WTC11 (cell line): Measurements from ENCODE around the gene ATP2B2. TPM values are rescaled to one million over a fixed set of nuclear protein-coding genes. Genes with fewer than 3 reads are reported as not detected.

Experiments
- ATAC-seq: fragments of 200-7000 bp; cut with Tn5 transposase; 2 replicates; pipeline ENCODE4 v1.10.0; 2021; ENCODE audit warnings: mild to moderate bottlenecking, moderate library complexity
- CTCF ChIA-PET: fragments of 300-600 bp; sonication (Branson Sonifier 250); formaldehyde crosslinking; loops from one replicate; lab custom pipeline; 2021; ENCODE audit warnings: antibody characterized with exemption; lab: Charles Lee
- POLR2A ChIA-PET: fragments of 350-600 bp; sonication (Branson Sonifier 250); formaldehyde crosslinking; loops from one replicate; lab custom pipeline; 2021; ENCODE audit warnings: antibody characterized with exemption; lab: Charles Lee
- DNase-seq: peaks from one replicate; pipeline ENCODE4 v3.0.0; 2021; ENCODE audit warnings: low spot score
- H3K27ac Mint-ChIP-seq: 2 replicates; pipeline ENCODE4 v1.8.0; 2021; ENCODE audit warnings: mixed read lengths
- H3K27me3 Mint-ChIP-seq: 2 replicates; pipeline ENCODE4 v1.8.0; 2021; ENCODE audit warnings: low read depth, mild to moderate bottlenecking, moderate library complexity, mixed read lengths
- H3K36me3 Mint-ChIP-seq: 2 replicates; pipeline ENCODE4 v1.8.0; 2021; ENCODE audit warnings: mixed read lengths
- H3K4me1 Mint-ChIP-seq: 2 replicates; pipeline ENCODE4 v1.8.0; 2022; ENCODE audit warnings: mixed read lengths
- H3K4me3 Mint-ChIP-seq: 2 replicates; pipeline ENCODE4 v1.8.0; 2021; ENCODE audit warnings: mild to moderate bottlenecking, moderate library complexity, mixed read lengths
- H3K9me3 Mint-ChIP-seq: 2 replicates; pipeline ENCODE4 v1.8.0; 2021; ENCODE audit warnings: mixed read lengths
- ETV6 ChIP-seq: sonication (generic); formaldehyde crosslinking; IDR thresholded peaks from 2 replicates; pipeline ENCODE4 v1.8.1; 2022; ENCODE audit warnings: mild to moderate bottlenecking, missing genetic modification reagents
- FOXP1 ChIP-seq: sonication (generic); formaldehyde crosslinking; IDR thresholded peaks from 2 replicates; pipeline ENCODE4 v1.8.0; 2022; ENCODE audit warnings: missing genetic modification reagents, mild to moderate bottlenecking, moderate library complexity, borderline replicate concordance
- GTF2I ChIP-seq: fragments of 250-450 bp; sonication (Bioruptor Pico); conservative IDR thresholded peaks from 2 replicates; pipeline ENCODE4 v1.4.0; 2021; ENCODE audit warnings: mild to moderate bottlenecking
- MYBL2 ChIP-seq: sonication (generic); formaldehyde crosslinking; IDR thresholded peaks from 2 replicates; pipeline ENCODE4 v1.8.1; 2023; ENCODE audit warnings: mild to moderate bottlenecking, moderate library complexity, missing genetic modification reagents
- NR2C2 ChIP-seq: sonication (generic); formaldehyde crosslinking; IDR thresholded peaks from 2 replicates; pipeline ENCODE4 v1.8.0; 2022; ENCODE audit warnings: mild to moderate bottlenecking, missing genetic modification reagents
- NR3C1 ChIP-seq: sonication (generic); formaldehyde crosslinking; conservative IDR thresholded peaks from 2 replicates; pipeline ENCODE4 v1.8.1; 2023; ENCODE audit warnings: low read depth, mild to moderate bottlenecking, missing genetic modification reagents
- TP53 ChIP-seq: sonication (generic); formaldehyde crosslinking; IDR thresholded peaks from 2 replicates; pipeline ENCODE4 v1.8.1; 2023; ENCODE audit warnings: mild to moderate bottlenecking, missing genetic modification reagents
- ZNF121 ChIP-seq: sonication (generic); formaldehyde crosslinking; IDR thresholded peaks from 2 replicates; pipeline ENCODE4 v1.8.0; 2023; ENCODE audit warnings: missing genetic modification reagents
- ZNF138 ChIP-seq: sonication (generic); formaldehyde crosslinking; conservative IDR thresholded peaks from 2 replicates; pipeline ENCODE4 v1.8.1; 2022; ENCODE audit warnings: mild to moderate bottlenecking, moderate library complexity, missing genetic modification reagents
- ZNF263 ChIP-seq: sonication (generic); formaldehyde crosslinking; IDR thresholded peaks from 2 replicates; pipeline ENCODE4 v1.8.1; 2022; ENCODE audit warnings: low read depth, mild to moderate bottlenecking, moderate library complexity, missing genetic modification reagents
- ZNF416 ChIP-seq: fragments of 250-450 bp; sonication (Bioruptor Pico); IDR thresholded peaks from 2 replicates; pipeline ENCODE4 v1.9.0; 2021; ENCODE audit warnings: mild to moderate bottlenecking, inconsistent platforms
- total RNA-seq: library from RNA; stranded (reverse); gene quantifications from 3 replicates; pipeline ENCODE4 v1.2.3, GENCODE V29; 2021
- TF ChIP-seq, protein P1 (sequence below): fragments of 250-450 bp; sonication (Bioruptor Pico); IDR thresholded peaks from 2 replicates; pipeline ENCODE4 v1.9.0; 2021; ENCODE audit warnings: mild to moderate bottlenecking
- TF ChIP-seq, protein P2 (sequence below): fragments of 250-450 bp; sonication (Bioruptor Pico); IDR thresholded peaks from 2 replicates; pipeline ENCODE4 v2.1.2; 2022; ENCODE audit warnings: mild to moderate bottlenecking, moderate library complexity
- TF ChIP-seq, protein P3 (sequence below): sonication (generic); formaldehyde crosslinking; IDR thresholded peaks from 2 replicates; pipeline ENCODE4 v1.8.0; 2022; ENCODE audit warnings: mild to moderate bottlenecking, missing genetic modification reagents
- TF ChIP-seq, protein P4 (sequence below): fragments of 200-600 bp; IDR thresholded peaks from 2 replicates; pipeline ENCODE4 v1.8.0; 2022; ENCODE audit warnings: antibody characterized with exemption
- TF ChIP-seq, protein P5 (sequence below): sonication (generic); formaldehyde crosslinking; conservative IDR thresholded peaks from 2 replicates; pipeline ENCODE4 v1.8.1; 2022; ENCODE audit warnings: mild to moderate bottlenecking, missing genetic modification reagents
- TF ChIP-seq, protein P6 (sequence below): sonication (generic); formaldehyde crosslinking; IDR thresholded peaks from 2 replicates; pipeline ENCODE4 v1.8.0; 2023; ENCODE audit warnings: missing genetic modification reagents, mild to moderate bottlenecking, borderline replicate concordance
- TF ChIP-seq, protein P7 (sequence below): sonication (generic); formaldehyde crosslinking; IDR thresholded peaks from 2 replicates; pipeline ENCODE4 v1.8.1; 2022; ENCODE audit warnings: low read depth, mild to moderate bottlenecking, moderate library complexity, missing genetic modification reagents, borderline replicate concordance
- TF ChIP-seq, protein P8 (sequence below): sonication (generic); formaldehyde crosslinking; IDR thresholded peaks from 2 replicates; pipeline ENCODE4 v1.8.0; 2023; ENCODE audit warnings: missing genetic modification reagents
- TF ChIP-seq, protein P9 (sequence below): sonication (generic); formaldehyde crosslinking; IDR thresholded peaks from 2 replicates; pipeline ENCODE4 v1.8.0; 2023; ENCODE audit warnings: mild to moderate bottlenecking, missing genetic modification reagents
- TF ChIP-seq, protein P10 (sequence below): sonication (generic); formaldehyde crosslinking; IDR thresholded peaks from 2 replicates; pipeline ENCODE4 v1.8.0; 2022; ENCODE audit warnings: mild to moderate bottlenecking, missing genetic modification reagents

ATP2B2 gene
- total RNA-seq, 1 experiment from 2014 or later, result 0.48 TPM

DNA sequence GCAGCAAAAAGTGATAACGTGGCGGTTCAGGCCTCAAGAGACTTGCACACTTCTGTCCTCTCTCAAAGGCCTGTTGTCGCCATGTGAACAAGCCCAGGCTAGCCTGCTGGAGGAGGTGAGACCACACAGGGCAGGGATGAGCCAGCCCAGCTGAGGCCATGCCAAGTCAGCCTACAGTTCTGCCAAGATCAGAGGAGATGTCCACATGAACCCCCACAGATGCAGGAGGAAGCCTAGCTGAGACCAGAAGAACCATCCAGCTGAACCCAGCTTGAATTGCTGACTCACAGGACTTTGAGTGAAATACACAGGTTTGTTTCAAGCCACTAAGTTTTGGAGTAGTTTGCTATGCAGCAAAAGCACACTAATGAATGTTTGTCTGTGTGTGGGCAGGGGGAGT, 134.2 kb downstream of the ATP2B2 start (continued):
- TF ChIP-seq MYBL2 (CRISPR knock-in tag), result no peak
- TF ChIP-seq, protein P1, sequence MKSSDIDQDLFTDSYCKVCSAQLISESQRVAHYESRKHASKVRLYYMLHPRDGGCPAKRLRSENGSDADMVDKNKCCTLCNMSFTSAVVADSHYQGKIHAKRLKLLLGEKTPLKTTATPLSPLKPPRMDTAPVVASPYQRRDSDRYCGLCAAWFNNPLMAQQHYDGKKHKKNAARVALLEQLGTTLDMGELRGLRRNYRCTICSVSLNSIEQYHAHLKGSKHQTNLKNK (CRISPR knock-in tag), result no peak
- TF ChIP-seq ZNF138 (CRISPR knock-in tag), result no peak
- TF ChIP-seq ZNF263 (CRISPR knock-in tag), result no peak
- TF ChIP-seq FOXP1 (CRISPR knock-in tag), result no peak

DNA sequence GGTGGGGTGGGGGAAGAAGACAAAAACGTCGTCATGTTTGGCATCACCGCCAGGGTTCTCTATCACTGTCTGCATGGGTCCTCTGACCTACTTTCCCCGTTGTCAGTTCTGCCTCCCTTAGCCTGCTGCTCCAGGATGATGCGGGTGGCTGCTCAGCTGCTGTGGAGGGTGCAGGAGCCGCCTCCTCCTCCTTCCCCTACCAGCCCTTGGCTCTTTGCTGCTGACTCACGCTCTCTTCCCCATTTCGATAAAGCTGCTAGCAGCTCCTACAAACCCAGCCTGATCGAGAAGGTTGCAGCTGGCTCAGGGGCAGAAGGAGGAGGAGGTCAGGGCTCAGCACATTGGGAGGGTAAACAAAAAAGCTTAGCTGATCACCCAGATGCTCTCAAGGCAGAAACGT, 135.0 kb downstream of the ATP2B2 start:
- peaks cover 22% of the 10 kb centered on the region for H3K9me3 Mint-ChIP-seq
- peaks cover 29% of the 10 kb centered on the region for H3K4me1 Mint-ChIP-seq
- no peak for DNase-seq
- POLR2A ChIA-PET, result no interaction called here
- ATAC-seq, result no peak
- H3K27ac Mint-ChIP-seq, result no peak overlapping the region
- peaks cover 4% of the 10 kb centered on the region for H3K36me3 Mint-ChIP-seq
- CTCF ChIA-PET, result no interaction called here
- H3K4me3 Mint-ChIP-seq, result no peak overlapping the region
- TF ChIP-seq, protein P2, sequence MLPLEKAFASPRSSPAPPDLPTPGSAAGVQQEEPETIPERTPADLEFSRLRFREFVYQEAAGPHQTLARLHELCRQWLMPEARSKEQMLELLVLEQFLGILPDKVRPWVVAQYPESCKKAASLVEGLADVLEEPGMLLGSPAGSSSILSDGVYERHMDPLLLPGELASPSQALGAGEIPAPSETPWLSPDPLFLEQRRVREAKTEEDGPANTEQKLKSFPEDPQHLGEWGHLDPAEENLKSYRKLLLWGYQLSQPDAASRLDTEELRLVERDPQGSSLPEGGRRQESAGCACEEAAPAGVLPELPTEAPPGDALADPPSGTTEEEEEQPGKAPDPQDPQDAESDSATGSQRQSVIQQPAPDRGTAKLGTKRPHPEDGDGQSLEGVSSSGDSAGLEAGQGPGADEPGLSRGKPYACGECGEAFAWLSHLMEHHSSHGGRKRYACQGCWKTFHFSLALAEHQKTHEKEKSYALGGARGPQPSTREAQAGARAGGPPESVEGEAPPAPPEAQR (CRISPR knock-in tag), result no peak
- TF ChIP-seq ETV6 (CRISPR knock-in tag), result no peak
- TF ChIP-seq, protein P3, sequence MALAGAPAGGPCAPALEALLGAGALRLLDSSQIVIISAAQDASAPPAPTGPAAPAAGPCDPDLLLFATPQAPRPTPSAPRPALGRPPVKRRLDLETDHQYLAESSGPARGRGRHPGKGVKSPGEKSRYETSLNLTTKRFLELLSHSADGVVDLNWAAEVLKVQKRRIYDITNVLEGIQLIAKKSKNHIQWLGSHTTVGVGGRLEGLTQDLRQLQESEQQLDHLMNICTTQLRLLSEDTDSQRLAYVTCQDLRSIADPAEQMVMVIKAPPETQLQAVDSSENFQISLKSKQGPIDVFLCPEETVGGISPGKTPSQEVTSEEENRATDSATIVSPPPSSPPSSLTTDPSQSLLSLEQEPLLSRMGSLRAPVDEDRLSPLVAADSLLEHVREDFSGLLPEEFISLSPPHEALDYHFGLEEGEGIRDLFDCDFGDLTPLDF (CRISPR knock-in tag), result no peak
- TF ChIP-seq FOXP1 (CRISPR knock-in tag), result no peak
- TF ChIP-seq, protein P4, sequence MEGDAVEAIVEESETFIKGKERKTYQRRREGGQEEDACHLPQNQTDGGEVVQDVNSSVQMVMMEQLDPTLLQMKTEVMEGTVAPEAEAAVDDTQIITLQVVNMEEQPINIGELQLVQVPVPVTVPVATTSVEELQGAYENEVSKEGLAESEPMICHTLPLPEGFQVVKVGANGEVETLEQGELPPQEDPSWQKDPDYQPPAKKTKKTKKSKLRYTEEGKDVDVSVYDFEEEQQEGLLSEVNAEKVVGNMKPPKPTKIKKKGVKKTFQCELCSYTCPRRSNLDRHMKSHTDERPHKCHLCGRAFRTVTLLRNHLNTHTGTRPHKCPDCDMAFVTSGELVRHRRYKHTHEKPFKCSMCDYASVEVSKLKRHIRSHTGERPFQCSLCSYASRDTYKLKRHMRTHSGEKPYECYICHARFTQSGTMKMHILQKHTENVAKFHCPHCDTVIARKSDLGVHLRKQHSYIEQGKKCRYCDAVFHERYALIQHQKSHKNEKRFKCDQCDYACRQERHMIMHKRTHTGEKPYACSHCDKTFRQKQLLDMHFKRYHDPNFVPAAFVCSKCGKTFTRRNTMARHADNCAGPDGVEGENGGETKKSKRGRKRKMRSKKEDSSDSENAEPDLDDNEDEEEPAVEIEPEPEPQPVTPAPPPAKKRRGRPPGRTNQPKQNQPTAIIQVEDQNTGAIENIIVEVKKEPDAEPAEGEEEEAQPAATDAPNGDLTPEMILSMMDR, result no peak
- TF ChIP-seq, protein P5, sequence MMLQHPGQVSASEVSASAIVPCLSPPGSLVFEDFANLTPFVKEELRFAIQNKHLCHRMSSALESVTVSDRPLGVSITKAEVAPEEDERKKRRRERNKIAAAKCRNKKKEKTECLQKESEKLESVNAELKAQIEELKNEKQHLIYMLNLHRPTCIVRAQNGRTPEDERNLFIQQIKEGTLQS (CRISPR knock-in tag), result no peak
- TF ChIP-seq GTF2I (CRISPR knock-in tag), result no peak
- no peak for TF ChIP-seq NR3C1 (CRISPR knock-in tag)
- no peak for TF ChIP-seq NR2C2 (CRISPR knock-in tag)
- no peak for TF ChIP-seq TP53
- TF ChIP-seq MYBL2 (CRISPR knock-in tag), result no peak
- TF ChIP-seq ZNF416 (CRISPR knock-in tag), result no peak
- TF ChIP-seq, protein P6, sequence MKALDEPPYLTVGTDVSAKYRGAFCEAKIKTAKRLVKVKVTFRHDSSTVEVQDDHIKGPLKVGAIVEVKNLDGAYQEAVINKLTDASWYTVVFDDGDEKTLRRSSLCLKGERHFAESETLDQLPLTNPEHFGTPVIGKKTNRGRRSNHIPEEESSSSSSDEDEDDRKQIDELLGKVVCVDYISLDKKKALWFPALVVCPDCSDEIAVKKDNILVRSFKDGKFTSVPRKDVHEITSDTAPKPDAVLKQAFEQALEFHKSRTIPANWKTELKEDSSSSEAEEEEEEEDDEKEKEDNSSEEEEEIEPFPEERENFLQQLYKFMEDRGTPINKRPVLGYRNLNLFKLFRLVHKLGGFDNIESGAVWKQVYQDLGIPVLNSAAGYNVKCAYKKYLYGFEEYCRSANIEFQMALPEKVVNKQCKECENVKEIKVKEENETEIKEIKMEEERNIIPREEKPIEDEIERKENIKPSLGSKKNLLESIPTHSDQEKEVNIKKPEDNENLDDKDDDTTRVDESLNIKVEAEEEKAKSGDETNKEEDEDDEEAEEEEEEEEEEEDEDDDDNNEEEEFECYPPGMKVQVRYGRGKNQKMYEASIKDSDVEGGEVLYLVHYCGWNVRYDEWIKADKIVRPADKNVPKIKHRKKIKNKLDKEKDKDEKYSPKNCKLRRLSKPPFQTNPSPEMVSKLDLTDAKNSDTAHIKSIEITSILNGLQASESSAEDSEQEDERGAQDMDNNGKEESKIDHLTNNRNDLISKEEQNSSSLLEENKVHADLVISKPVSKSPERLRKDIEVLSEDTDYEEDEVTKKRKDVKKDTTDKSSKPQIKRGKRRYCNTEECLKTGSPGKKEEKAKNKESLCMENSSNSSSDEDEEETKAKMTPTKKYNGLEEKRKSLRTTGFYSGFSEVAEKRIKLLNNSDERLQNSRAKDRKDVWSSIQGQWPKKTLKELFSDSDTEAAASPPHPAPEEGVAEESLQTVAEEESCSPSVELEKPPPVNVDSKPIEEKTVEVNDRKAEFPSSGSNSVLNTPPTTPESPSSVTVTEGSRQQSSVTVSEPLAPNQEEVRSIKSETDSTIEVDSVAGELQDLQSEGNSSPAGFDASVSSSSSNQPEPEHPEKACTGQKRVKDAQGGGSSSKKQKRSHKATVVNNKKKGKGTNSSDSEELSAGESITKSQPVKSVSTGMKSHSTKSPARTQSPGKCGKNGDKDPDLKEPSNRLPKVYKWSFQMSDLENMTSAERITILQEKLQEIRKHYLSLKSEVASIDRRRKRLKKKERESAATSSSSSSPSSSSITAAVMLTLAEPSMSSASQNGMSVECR (CRISPR knock-in tag), result no peak
- no peak for TF ChIP-seq ZNF121 (CRISPR knock-in tag)
- TF ChIP-seq, protein P7, sequence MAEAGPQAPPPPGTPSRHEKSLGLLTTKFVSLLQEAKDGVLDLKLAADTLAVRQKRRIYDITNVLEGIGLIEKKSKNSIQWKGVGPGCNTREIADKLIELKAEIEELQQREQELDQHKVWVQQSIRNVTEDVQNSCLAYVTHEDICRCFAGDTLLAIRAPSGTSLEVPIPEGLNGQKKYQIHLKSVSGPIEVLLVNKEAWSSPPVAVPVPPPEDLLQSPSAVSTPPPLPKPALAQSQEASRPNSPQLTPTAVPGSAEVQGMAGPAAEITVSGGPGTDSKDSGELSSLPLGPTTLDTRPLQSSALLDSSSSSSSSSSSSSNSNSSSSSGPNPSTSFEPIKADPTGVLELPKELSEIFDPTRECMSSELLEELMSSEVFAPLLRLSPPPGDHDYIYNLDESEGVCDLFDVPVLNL (CRISPR knock-in tag), result no peak
- TF ChIP-seq, protein P8, sequence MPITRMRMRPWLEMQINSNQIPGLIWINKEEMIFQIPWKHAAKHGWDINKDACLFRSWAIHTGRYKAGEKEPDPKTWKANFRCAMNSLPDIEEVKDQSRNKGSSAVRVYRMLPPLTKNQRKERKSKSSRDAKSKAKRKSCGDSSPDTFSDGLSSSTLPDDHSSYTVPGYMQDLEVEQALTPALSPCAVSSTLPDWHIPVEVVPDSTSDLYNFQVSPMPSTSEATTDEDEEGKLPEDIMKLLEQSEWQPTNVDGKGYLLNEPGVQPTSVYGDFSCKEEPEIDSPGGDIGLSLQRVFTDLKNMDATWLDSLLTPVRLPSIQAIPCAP (CRISPR knock-in tag), result no peak
- TF ChIP-seq, protein P9, sequence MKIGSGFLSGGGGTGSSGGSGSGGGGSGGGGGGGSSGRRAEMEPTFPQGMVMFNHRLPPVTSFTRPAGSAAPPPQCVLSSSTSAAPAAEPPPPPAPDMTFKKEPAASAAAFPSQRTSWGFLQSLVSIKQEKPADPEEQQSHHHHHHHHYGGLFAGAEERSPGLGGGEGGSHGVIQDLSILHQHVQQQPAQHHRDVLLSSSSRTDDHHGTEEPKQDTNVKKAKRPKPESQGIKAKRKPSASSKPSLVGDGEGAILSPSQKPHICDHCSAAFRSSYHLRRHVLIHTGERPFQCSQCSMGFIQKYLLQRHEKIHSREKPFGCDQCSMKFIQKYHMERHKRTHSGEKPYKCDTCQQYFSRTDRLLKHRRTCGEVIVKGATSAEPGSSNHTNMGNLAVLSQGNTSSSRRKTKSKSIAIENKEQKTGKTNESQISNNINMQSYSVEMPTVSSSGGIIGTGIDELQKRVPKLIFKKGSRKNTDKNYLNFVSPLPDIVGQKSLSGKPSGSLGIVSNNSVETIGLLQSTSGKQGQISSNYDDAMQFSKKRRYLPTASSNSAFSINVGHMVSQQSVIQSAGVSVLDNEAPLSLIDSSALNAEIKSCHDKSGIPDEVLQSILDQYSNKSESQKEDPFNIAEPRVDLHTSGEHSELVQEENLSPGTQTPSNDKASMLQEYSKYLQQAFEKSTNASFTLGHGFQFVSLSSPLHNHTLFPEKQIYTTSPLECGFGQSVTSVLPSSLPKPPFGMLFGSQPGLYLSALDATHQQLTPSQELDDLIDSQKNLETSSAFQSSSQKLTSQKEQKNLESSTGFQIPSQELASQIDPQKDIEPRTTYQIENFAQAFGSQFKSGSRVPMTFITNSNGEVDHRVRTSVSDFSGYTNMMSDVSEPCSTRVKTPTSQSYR, result no peak
- TF ChIP-seq, protein P10, sequence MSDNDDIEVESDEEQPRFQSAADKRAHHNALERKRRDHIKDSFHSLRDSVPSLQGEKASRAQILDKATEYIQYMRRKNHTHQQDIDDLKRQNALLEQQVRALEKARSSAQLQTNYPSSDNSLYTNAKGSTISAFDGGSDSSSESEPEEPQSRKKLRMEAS (CRISPR knock-in tag), result no peak
- TF ChIP-seq, protein P1 (CRISPR knock-in tag), result no peak
- peaks cover 2% of the 10 kb centered on the region; the same call in 1 of the 2 replicates for H3K27me3 Mint-ChIP-seq
